Neural crest cell (in vitro differentiated cells): ENCODE results near the gene WIF1. TPM values are rescaled to one million over a fixed set of nuclear protein-coding genes. Genes with fewer than 3 reads are reported as not detected.

ENCODE experiments used
- DNase-seq: peaks from one replicate; pipeline ENCODE4 v3.0.0; 2021; ENCODE audit warnings: low read depth, mixed read lengths, low spot score
- H3K27ac Mint-ChIP-seq: one replicate; pipeline ENCODE4 v1.8.0; 2021; ENCODE audit warnings: mild to moderate bottlenecking, mixed read lengths; ENCODE audit not compliant: unreplicated experiment
- H3K27me3 Mint-ChIP-seq: 2 replicates; pipeline ENCODE4 v1.8.0; 2021; ENCODE audit warnings: low read depth, mild to moderate bottlenecking, mixed read lengths
- H3K36me3 Mint-ChIP-seq: 2 replicates; pipeline ENCODE4 v1.8.0; 2021; ENCODE audit warnings: low read depth, mild to moderate bottlenecking, mixed read lengths
- H3K4me1 Mint-ChIP-seq: 2 replicates; pipeline ENCODE4 v1.8.0; 2021; ENCODE audit warnings: mixed read lengths
- H3K4me3 Mint-ChIP-seq: one replicate; pipeline ENCODE4 v1.8.0; 2021; ENCODE audit warnings: mild to moderate bottlenecking, mixed read lengths
- H3K9me3 Mint-ChIP-seq: 2 replicates; pipeline ENCODE4 v1.8.0; 2021; ENCODE audit warnings: mixed read lengths
- total RNA-seq: library from RNA; stranded (reverse); gene quantifications from 2 replicates; pipeline ENCODE4 v1.2.1, GENCODE V29; 2021
- TF ChIP-seq, protein P1 (sequence below): fragments of 200-600 bp; sonication (generic); conservative IDR thresholded peaks from 2 replicates; pipeline ENCODE4 v1.5.0; 2021; ENCODE audit warnings: antibody characterized with exemption, mild to moderate bottlenecking

Gene WIF1
- total RNA-seq, 1 donor from 2014 or later, result not detected

DNA sequence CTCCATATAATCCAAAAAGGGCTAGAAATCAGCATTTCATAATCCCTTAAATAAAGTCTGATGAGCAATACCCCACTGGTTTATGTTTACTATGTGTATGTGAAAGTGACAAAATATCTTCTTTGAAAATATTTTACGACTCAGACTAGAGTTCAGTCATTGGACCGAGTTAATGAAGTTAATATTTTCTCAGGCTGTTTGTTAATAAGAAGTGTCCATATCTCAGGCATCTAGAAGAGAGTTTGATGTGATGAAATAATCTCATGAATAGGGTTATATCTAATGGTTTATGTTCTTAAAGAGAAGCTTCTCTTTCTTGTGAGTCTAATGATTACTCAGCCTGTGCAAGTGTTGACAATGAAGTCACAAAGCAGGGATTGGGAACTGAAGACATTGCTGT, 51.8 kb downstream of the WIF1 start:
- no peak overlapping the region for H3K27ac Mint-ChIP-seq
- no peaks in the 10 kb centered on the region for H3K4me1 Mint-ChIP-seq
- no peaks in the 10 kb centered on the region for H3K36me3 Mint-ChIP-seq
- TF ChIP-seq, protein P1, sequence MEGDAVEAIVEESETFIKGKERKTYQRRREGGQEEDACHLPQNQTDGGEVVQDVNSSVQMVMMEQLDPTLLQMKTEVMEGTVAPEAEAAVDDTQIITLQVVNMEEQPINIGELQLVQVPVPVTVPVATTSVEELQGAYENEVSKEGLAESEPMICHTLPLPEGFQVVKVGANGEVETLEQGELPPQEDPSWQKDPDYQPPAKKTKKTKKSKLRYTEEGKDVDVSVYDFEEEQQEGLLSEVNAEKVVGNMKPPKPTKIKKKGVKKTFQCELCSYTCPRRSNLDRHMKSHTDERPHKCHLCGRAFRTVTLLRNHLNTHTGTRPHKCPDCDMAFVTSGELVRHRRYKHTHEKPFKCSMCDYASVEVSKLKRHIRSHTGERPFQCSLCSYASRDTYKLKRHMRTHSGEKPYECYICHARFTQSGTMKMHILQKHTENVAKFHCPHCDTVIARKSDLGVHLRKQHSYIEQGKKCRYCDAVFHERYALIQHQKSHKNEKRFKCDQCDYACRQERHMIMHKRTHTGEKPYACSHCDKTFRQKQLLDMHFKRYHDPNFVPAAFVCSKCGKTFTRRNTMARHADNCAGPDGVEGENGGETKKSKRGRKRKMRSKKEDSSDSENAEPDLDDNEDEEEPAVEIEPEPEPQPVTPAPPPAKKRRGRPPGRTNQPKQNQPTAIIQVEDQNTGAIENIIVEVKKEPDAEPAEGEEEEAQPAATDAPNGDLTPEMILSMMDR, result no peak
- H3K4me3 Mint-ChIP-seq, result no peak overlapping the region
- no peaks in the 10 kb centered on the region for H3K9me3 Mint-ChIP-seq
- H3K27me3 Mint-ChIP-seq, result peaks cover 11% of the 10 kb centered on the region
- no peak for DNase-seq

DNA sequence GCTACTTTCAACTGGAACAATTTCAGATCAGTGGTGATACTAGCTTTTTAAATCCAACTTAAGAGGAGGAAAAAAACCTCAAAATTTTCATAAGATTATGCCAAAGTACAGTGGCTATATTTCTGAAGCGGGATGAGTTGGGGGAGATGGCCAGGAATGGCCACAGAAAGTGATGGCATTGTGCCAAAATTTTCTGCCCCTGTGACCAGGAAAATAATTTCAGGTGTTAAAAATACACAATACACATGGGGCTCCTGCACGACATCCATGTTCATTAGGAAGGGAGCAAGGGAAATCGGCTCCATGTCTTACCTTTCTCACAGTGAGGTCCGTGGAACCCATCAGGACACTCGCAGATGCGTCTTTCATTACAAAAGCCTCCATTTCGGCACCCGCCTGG, 53.7 kb downstream of the WIF1 start:
- DNase-seq, result no peak
- no peak overlapping the region for H3K4me3 Mint-ChIP-seq
- H3K27me3 Mint-ChIP-seq, result peaks cover 17% of the 10 kb centered on the region
- H3K27ac Mint-ChIP-seq, result no peak overlapping the region
- H3K9me3 Mint-ChIP-seq, result no peaks in the 10 kb centered on the region
- H3K4me1 Mint-ChIP-seq, result no peaks in the 10 kb centered on the region
- TF ChIP-seq, protein P1, result no peak
- no peaks in the 10 kb centered on the region for H3K36me3 Mint-ChIP-seq

DNA sequence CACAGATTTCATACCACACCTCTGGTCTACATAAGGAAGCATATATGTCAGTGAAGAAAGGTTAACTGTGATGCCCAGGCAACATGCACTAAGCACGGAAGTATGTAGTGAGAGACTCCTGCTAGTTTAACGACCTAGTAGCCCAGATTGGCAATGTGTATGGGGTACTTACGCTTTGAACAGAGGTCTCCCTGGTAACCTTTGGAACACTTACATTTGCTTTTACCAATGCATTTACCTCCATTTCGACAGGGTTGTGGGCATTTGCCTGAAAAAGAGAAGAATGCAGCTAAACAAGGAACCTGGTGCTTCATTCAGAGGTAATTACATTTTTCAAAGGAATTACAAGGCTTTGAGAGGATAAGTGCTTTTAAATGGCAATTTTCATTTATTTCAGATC, 65.2 kb downstream of the WIF1 start:
- Mint-ChIP-seq H3K27me3 (peaks cover 10% of the 10 kb centered on the region), H3K9me3 (peaks cover 4% of the 10 kb centered on the region), H3K4me1 (no peaks in the 10 kb centered on the region), H3K36me3 (no peaks in the 10 kb centered on the region), H3K27ac (no peak overlapping the region), H3K4me3 (no peak overlapping the region)
- DNase-seq, result no peak
- TF ChIP-seq, protein P1, result no peak

DNA sequence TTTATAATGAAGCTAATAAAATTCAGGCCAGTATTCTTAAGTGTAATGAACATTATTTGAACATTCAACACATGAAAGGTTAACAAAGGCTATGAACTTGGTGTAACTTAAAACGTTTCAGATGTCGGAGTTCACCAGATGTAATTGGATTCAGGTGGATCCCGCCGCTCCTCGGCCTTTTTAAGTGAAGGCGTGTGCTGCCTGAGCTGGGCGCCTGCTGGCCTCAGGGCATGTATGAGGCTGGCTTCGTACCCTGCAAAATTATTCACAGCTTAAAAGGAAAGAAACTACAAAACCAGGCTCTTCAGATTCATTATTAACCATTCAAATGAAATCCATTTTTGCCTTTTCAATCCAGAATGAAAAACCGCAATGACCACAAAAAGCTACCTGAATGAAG, 69.9 kb downstream of the WIF1 start:
- no peak overlapping the region for H3K27ac Mint-ChIP-seq
- H3K36me3 Mint-ChIP-seq, result no peaks in the 10 kb centered on the region
- no peak overlapping the region for H3K4me3 Mint-ChIP-seq
- TF ChIP-seq, protein P1, result no peak
- no peaks in the 10 kb centered on the region for H3K9me3 Mint-ChIP-seq
- no peak for DNase-seq
- peaks cover 3% of the 10 kb centered on the region for H3K27me3 Mint-ChIP-seq
- no peaks in the 10 kb centered on the region for H3K4me1 Mint-ChIP-seq

DNA sequence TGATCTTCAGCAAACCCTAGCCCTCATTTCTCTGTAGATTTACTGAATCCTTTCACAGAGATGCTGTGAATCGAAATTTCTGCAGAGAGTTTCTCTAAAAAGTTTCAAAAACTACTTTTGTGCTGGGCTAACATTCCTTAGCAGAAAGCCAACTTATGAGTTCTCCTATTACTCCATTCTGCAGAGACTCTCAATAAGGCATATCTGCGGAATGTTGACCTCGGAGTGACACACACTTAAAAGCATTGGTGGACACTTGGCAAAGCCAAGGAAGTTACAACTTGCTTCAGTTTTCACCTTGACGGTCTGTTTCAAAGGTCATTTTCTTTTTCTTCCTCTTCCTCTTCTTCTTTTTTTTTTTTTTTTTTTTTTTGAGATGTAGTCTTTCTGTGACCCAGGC, 75.8 kb downstream of the WIF1 start:
- Mint-ChIP-seq H3K4me3 (no peak overlapping the region), H3K4me1 (no peaks in the 10 kb centered on the region), H3K9me3 (peaks cover 2% of the 10 kb centered on the region), H3K27ac (no peak overlapping the region), H3K27me3 (peaks cover 5% of the 10 kb centered on the region), H3K36me3 (no peaks in the 10 kb centered on the region)
- TF ChIP-seq, protein P1, result no peak
- no peak for DNase-seq

DNA sequence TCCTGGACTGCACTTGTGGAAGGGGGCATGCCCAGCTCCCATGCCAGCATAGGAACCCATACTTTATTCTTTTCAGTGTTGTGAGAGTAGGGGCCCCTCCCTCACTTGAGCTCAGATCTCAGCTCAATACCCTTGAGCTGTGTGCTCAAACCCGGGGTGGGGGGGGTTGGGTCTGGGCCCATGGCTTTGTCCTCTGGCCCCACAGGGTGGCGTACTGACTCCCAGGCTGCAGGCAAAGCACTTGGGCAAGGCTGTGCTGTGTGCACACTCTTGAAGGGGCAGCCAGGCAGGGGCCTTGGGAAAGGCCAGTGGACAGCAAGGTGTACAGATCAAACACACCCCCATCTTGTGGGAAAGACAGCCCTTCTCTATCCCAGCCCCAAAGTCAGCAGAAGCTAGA, 81.8 kb downstream of the WIF1 start:
- Mint-ChIP-seq H3K36me3 (no peaks in the 10 kb centered on the region), H3K9me3 (peaks cover 14% of the 10 kb centered on the region), H3K27ac (no peak overlapping the region), H3K27me3 (peaks cover 9% of the 10 kb centered on the region), H3K4me3 (no peak overlapping the region), H3K4me1 (no peaks in the 10 kb centered on the region)
- DNase-seq, result no peak
- TF ChIP-seq, protein P1, result no peak
